IMR-90 (cell line): ENCODE measurements around the gene SLC25A3. TPM values are rescaled to one million over a fixed set of nuclear protein-coding genes. Genes with fewer than 3 reads are reported as not detected.

ENCODE experiments used
- ATAC-seq: fragments of 200-7000 bp; cut with Tn5 transposase; 2 replicates; pipeline ENCODE4 v1.9.1; 2020; ENCODE audit warnings: low read depth, mild to moderate bottlenecking, moderate library complexity
- BruUV-seq: library from RNA; stranded (reverse); fragments of 400-500 nt; replicated peaks from 2 replicates; lab custom pipeline; 2021; lab: Mats Ljungman, UMichigan
- CTCF ChIA-PET: fragments of 300-600 bp; formaldehyde crosslinking; extraction: SDS; loops from one replicate; lab custom pipeline; 2021; ENCODE audit warnings: antibody characterized with exemption; lab: Yijun Ruan, JAX
- POLR2A ChIA-PET: fragments of 300-600 bp; sonication (Branson Sonifier 250); formaldehyde crosslinking; loops from one replicate; lab custom pipeline; 2022; ENCODE audit warnings: antibody characterized with exemption; ENCODE audit not compliant: unreplicated experiment; lab: Charles Lee
- DNase-seq: peaks from one replicate; pipeline ENCODE4 v3.0.0; 2013
- H2AFZ ChIP-seq: replicated peaks from 2 replicates; pipeline ENCODE3; 2013; ENCODE audit warnings: low read length, mild to moderate bottlenecking; ENCODE audit not compliant: poor library complexity
- H2AK5ac ChIP-seq: 2 replicates; pipeline ENCODE4 v1.6.1; 2013; ENCODE audit warnings: low read depth, low read length, inconsistent platforms
- H2AK9ac ChIP-seq: replicated peaks from 2 replicates; pipeline ENCODE3; 2013; ENCODE audit warnings: mild to moderate bottlenecking, low read depth, low read length, moderate library complexity; ENCODE audit not compliant: poor library complexity
- H2BK120ac ChIP-seq: 2 replicates; pipeline ENCODE4 v1.6.1; 2013; ENCODE audit warnings: low read depth, low read length, inconsistent platforms
- H2BK15ac ChIP-seq: 3 replicates; pipeline ENCODE4 v1.6.1; 2013; ENCODE audit warnings: low read depth, low read length, inconsistent platforms
- H2BK20ac ChIP-seq: 2 replicates; pipeline ENCODE4 v1.6.1; 2013; ENCODE audit warnings: low read depth, mild to moderate bottlenecking, inconsistent platforms, low read length, moderate library complexity
- H2BK5ac ChIP-seq: 2 replicates; pipeline ENCODE4 v1.6.1; 2013; ENCODE audit warnings: mild to moderate bottlenecking, low read depth, low read length, inconsistent platforms; ENCODE audit not compliant: poor library complexity, severe bottlenecking
- H3K14ac ChIP-seq: replicated peaks from 2 replicates; pipeline ENCODE4 v1.6.1; 2013; ENCODE audit warnings: low read depth, low read length, inconsistent platforms
- H3K18ac ChIP-seq: 2 replicates; pipeline ENCODE4 v1.6.1; 2013; ENCODE audit warnings: low read depth, low read length, control low read depth
- H3K23ac ChIP-seq: 2 replicates; pipeline ENCODE4 v1.6.1; 2013; ENCODE audit warnings: low read depth, low read length, inconsistent platforms
- H3K27ac ChIP-seq: 2 replicates; pipeline ENCODE4 v1.5.1; 2013; ENCODE audit warnings: mild to moderate bottlenecking, control low read depth, low read length; ENCODE audit not compliant: insufficient read depth
- H3K27me3 ChIP-seq: 2 replicates; pipeline ENCODE4 v1.6.1; 2013; ENCODE audit warnings: low read length; ENCODE audit not compliant: control insufficient read depth, insufficient read depth
- H3K36me3 ChIP-seq: 2 replicates; pipeline ENCODE4 v1.6.1; 2013; ENCODE audit warnings: low read length, mixed read lengths; ENCODE audit not compliant: control insufficient read depth, insufficient read depth
- H3K4ac ChIP-seq: 2 replicates; pipeline ENCODE4 v1.6.1; 2013; ENCODE audit warnings: low read depth, low read length, inconsistent platforms
- H3K4me1 ChIP-seq: 2 replicates; pipeline ENCODE4 v1.6.1; 2013; ENCODE audit warnings: low read length, mixed read lengths; ENCODE audit not compliant: control insufficient read depth, insufficient read depth
- H3K4me2 ChIP-seq: 2 replicates; pipeline ENCODE4 v1.6.1; 2013; ENCODE audit warnings: low read depth, mild to moderate bottlenecking, control low read depth, low read length, moderate library complexity
- H3K4me3 ChIP-seq: 2 replicates; pipeline ENCODE4 v1.5.1; 2013; ENCODE audit warnings: low read depth, mild to moderate bottlenecking, control low read depth, low read length, moderate library complexity; ENCODE audit not compliant: insufficient read depth
- H3K56ac ChIP-seq: 2 replicates; pipeline ENCODE4 v1.6.1; 2013; ENCODE audit warnings: low read length, inconsistent platforms; ENCODE audit not compliant: insufficient read depth; ENCODE audit errors: extremely low read depth
- H3K79me1 ChIP-seq, 2 experiments: 2 replicates each; pipeline ENCODE4 v1.6.1; 2013; ENCODE audit warnings: low read length in 2 of 2, inconsistent platforms in 1 of 2, low read depth in 1 of 2
- H3K9ac ChIP-seq: 2 replicates; pipeline ENCODE4 v1.6.1; 2013; ENCODE audit warnings: low read depth, low read length, control low read depth
- H3K9me1 ChIP-seq: 2 replicates; pipeline ENCODE4 v1.6.1; 2013; ENCODE audit warnings: low read length, inconsistent platforms; ENCODE audit not compliant: insufficient read depth
- H3K9me3 ChIP-seq: 2 replicates; pipeline ENCODE4 v1.6.1; 2013; ENCODE audit warnings: low read length; ENCODE audit not compliant: control insufficient read depth, insufficient read depth
- H4K20me1 ChIP-seq: 2 replicates; pipeline ENCODE4 v1.6.1; 2013; ENCODE audit warnings: low read length, inconsistent platforms; ENCODE audit not compliant: insufficient read depth
- H4K5ac ChIP-seq: 2 replicates; pipeline ENCODE4 v1.6.1; 2013; ENCODE audit warnings: mild to moderate bottlenecking, low read depth, low read length, control low read depth
- H4K8ac ChIP-seq, 2 experiments: 2 replicates each; pipeline ENCODE4 v1.6.1; 2013; ENCODE audit warnings: low read depth in 2 of 2, low read length in 2 of 2, control low read depth in 1 of 2, inconsistent platforms in 1 of 2
- H4K91ac ChIP-seq: 2 replicates; pipeline ENCODE4 v1.6.1; 2013; ENCODE audit warnings: low read depth, low read length, inconsistent platforms; ENCODE audit not compliant: insufficient read depth
- BHLHE40 ChIP-seq: fragments of 150-350 bp; IDR thresholded peaks from 2 replicates; pipeline ENCODE4 v1.6.1; 2016; ENCODE audit warnings: mild to moderate bottlenecking, low read depth, low read length
- CEBPB ChIP-seq: IDR thresholded peaks from 2 replicates; pipeline ENCODE4 v1.6.1; 2012; ENCODE audit warnings: low read depth, low read length, improper control_type of control experiment
- CHD1 ChIP-seq: IDR thresholded peaks from 2 replicates; pipeline ENCODE4 v1.6.1; 2012; ENCODE audit warnings: low read depth, low read length, improper control_type of control experiment
- CTCF ChIP-seq: conservative IDR thresholded peaks from 2 replicates; pipeline ENCODE4 v1.5.1; 2012; ENCODE audit warnings: mild to moderate bottlenecking, low read depth, low read length, improper control_type of control experiment
- ELK1 ChIP-seq: fragments of 150-350 bp; IDR thresholded peaks from 2 replicates; pipeline ENCODE4 v1.6.1; 2016; ENCODE audit warnings: low read depth, mild to moderate bottlenecking, low read length, moderate library complexity, borderline replicate concordance
- FOS ChIP-seq: fragments of 150-350 bp; IDR thresholded peaks from 2 replicates; pipeline ENCODE4 v1.6.1; 2016; ENCODE audit warnings: low read depth, low read length
- MAFK ChIP-seq: IDR thresholded peaks from 2 replicates; pipeline ENCODE4 v1.6.1; 2012; ENCODE audit warnings: low read depth, low read length, improper control_type of control experiment
- MAZ ChIP-seq: IDR thresholded peaks from 2 replicates; pipeline ENCODE4 v1.6.1; 2012; ENCODE audit warnings: low read depth, mild to moderate bottlenecking, low read length, improper control_type of control experiment, moderate library complexity, borderline replicate concordance
- MXI1 ChIP-seq: IDR thresholded peaks from 2 replicates; pipeline ENCODE4 v1.6.1; 2012; ENCODE audit warnings: low read depth, mild to moderate bottlenecking, low read length, moderate library complexity, borderline replicate concordance
- NFE2L2 ChIP-seq: fragments of 150-350 bp; IDR thresholded peaks from 2 replicates; pipeline ENCODE4 v1.6.1; 2016; ENCODE audit warnings: low read depth, mild to moderate bottlenecking, low read length
- POLR2A ChIP-seq: IDR thresholded peaks from 2 replicates; pipeline ENCODE4 v1.6.1; 2012; ENCODE audit warnings: mild to moderate bottlenecking, low read depth, low read length
- RAD21 ChIP-seq: IDR thresholded peaks from 2 replicates; pipeline ENCODE4 v1.6.1; 2012; ENCODE audit warnings: low read length, improper control_type of control experiment
- RCOR1 ChIP-seq: IDR thresholded peaks from 2 replicates; pipeline ENCODE4 v1.6.1; 2012; ENCODE audit warnings: mild to moderate bottlenecking, low read length, improper control_type of control experiment; ENCODE audit not compliant: insufficient replicate concordance
- RFX5 ChIP-seq: IDR thresholded peaks from 2 replicates; pipeline ENCODE4 v1.8.0; 2012; ENCODE audit warnings: low read depth, mild to moderate bottlenecking, low read length, moderate library complexity
- SMC3 ChIP-seq: fragments of 150-350 bp; IDR thresholded peaks from 2 replicates; pipeline ENCODE4 v1.6.1; 2016; ENCODE audit warnings: low read depth, mild to moderate bottlenecking, antibody characterized with exemption, low read length, moderate library complexity
- USF2 ChIP-seq: fragments of 150-350 bp; IDR thresholded peaks from 2 replicates; pipeline ENCODE4 v1.6.1; 2017; ENCODE audit warnings: mild to moderate bottlenecking, antibody characterized with exemption, low read length, low read depth
- WGBS, 2 experiments: methylation state at CpG; one replicate each; pipeline versions ENCODE4 v1.1.5 to v1.1.7; 2013; ENCODE audit warnings: missing lambda C conversion rate in 2 of 2; ENCODE audit not compliant: insufficient read length in 1 of 2; ENCODE audit errors: extremely low coverage in 2 of 2; 5-methylcytosine and 5-hydroxymethylcytosine counted together
- dilution Hi-C: fragments of 300-500 bp; cut with HindIII; formaldehyde crosslinking; loops from one replicate; pipeline ENCODE4 v1.14.3; 2018; ENCODE audit warnings: low sequenced_read_pairs; ENCODE audit not compliant: unreplicated experiment
- in situ Hi-C: fragments of 300-500 bp; cut with MboI; formaldehyde crosslinking; loops from 3 replicates; pipeline ENCODE4 v1.14.3; 2019; ENCODE audit warnings: low sequenced_read_pairs, inconsistent platforms, mixed read lengths
- intact Hi-C: fragments of 100-400 bp; cut with micrococcal nuclease; formaldehyde crosslinking; loops from 2 replicates; pipeline ENCODE4 v1.10.0; 2022
- polyA plus RNA-seq, 3 experiments: library from polyadenylated mRNA; depleted of rRNA; stranded (reverse); fragments of >200 nt; gene quantifications; 2 replicates each; pipeline ENCODE4 v1.2.3, GENCODE V29; 2012; ENCODE audit warnings: low replicate concordance in 1 of 3
- total RNA-seq: library from RNA; depleted of rRNA; stranded (reverse); fragments of >200 nt; gene quantifications from 2 replicates; pipeline ENCODE4 v1.2.3, GENCODE V29; 2012

SLC25A3 gene
- total and polyA plus RNA-seq, 2 of the 4 experiments (the other 2 are of a cell fraction) = 657 to 861 TPM

GRCh38 chr12:98612696-98613334 lies 19.3 kb downstream of the SLC25A3 start:
- in situ Hi-C loops = no loop called here
- Histone ChIP-seq H2BK5ac (no peak overlapping the region), H3K4me1 (no peaks in the 10 kb centered on the region), H2AK9ac (no peak overlapping the region), H3K9me3 (no peaks in the 10 kb centered on the region), H3K79me1 (peaks cover 4 to 7% of the 10 kb centered on the region in 2 experiments), H2AFZ (no peak overlapping the region), H3K9me1 (no peaks in the 10 kb centered on the region), H4K5ac (no peak overlapping the region), H2BK120ac (no peak overlapping the region), H3K56ac (no peak overlapping the region), H3K23ac (no peak overlapping the region), H3K18ac (no peak overlapping the region), H4K91ac (no peak overlapping the region), H2BK20ac (no peak overlapping the region), H3K4ac (no peak overlapping the region), H2AK5ac (no peak overlapping the region), H3K9ac (no peak overlapping the region), H3K36me3 (peaks cover 3% of the 10 kb centered on the region; the same call in 1 of the 2 replicates), H4K20me1 (no peaks in the 10 kb centered on the region), H2BK15ac (no peak overlapping the region), H3K27me3 (no peaks in the 10 kb centered on the region), H4K8ac (no peak overlapping the region), H3K4me2 (no peak overlapping the region), H3K27ac (no peak overlapping the region), H3K14ac (no peak overlapping the region), H3K4me3 (no peak overlapping the region)
- ChIA-PET CTCF (no interaction called here), POLR2A (no interaction called here)
- WGBS, 2 experiments = 90% methylated on average over 1 of the region's 5 CpGs; no CpG with 5 or more reads in 1 of the 2 experiments
- TF ChIP-seq POLR2A (no peak), RFX5 (no peak), BHLHE40 (no peak), ELK1 (no peak), NFE2L2 (no peak), CTCF (no peak), RAD21 (no peak), MXI1 (no peak), FOS (no peak), CHD1 (no peak), SMC3 (no peak), USF2 (no peak), MAFK (no peak), CEBPB (no peak), MAZ (no peak), RCOR1 (no peak)
- dilution Hi-C loops = no loop called here
- no peak for DNase-seq
- no TSS peak for BruUV-seq
- no peak for ATAC-seq
- intact Hi-C loops = no loop called here
